ENCODE results near the gene SATB2. TPM values are rescaled to one million over a fixed set of nuclear protein-coding genes. Genes with fewer than 3 reads are reported as not detected.

Gene SATB2
- total RNA-seq, 1 donor, result 53.2 TPM

GRCh38 chr2:199261936-199262335 is 195.8 kb downstream of the SATB2 start:
- Histone ChIP-seq H3K9me3 (ENCODE audit: low read depth, low read length) (peaks cover 2% of the 10 kb centered on the region), H3K4me2 (ENCODE audit: insufficient read depth, low read length) (no peak overlapping the region), H3K36me3 (ENCODE audit: insufficient read depth, low read length) (no peaks in the 10 kb centered on the region), H3K79me2 (ENCODE audit: insufficient read depth, low read length) (no peaks in the 10 kb centered on the region), H4K20me1 (ENCODE audit: insufficient read depth, low read length) (no peaks in the 10 kb centered on the region), H3K27ac (ENCODE audit: low read depth, low read length) (no peak overlapping the region), H3K4me1 (ENCODE audit: insufficient read depth, low read length) (peaks cover 6% of the 10 kb centered on the region), H3K4me3 (ENCODE audit: insufficient read depth, low read length) (no peak overlapping the region), H3K27me3 (ENCODE audit: insufficient read depth, low read length) (no peaks in the 10 kb centered on the region), H2AFZ (ENCODE audit: low read length) (no peak overlapping the region)
- no peak for DNase-seq (ENCODE audit: insufficient read length, low spot score, missing footprints)
- TF ChIP-seq CTCF (IDR thresholded peaks at IDR 0.05; ENCODE audit: extremely low read depth, low read depth, low read length), result no peak

DNA sequence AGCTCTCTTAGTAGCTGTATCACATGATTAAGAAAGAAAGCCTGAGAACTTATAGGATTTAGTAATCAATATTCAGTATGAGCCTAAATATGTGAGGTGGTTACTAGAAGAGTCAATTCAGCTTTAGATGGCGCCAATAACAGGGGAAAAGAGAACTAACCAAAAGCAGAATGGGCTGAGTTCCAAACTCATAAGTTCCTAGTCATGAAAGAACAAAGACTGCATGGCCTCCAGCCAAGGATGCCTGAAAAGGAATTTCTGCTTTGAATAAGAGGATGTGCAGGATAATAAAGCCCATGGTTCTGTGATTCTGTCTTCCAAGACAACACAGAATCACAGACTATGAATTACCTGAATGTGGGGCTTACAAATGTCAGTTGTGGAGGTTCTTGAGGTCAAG is 196.5 kb downstream of the SATB2 start:
- peak; percentile 5 for DNase-seq (ENCODE audit: insufficient read length, low spot score, missing footprints)
- H3K27me3 ChIP-seq (ENCODE audit: insufficient read depth, low read length), result no peaks in the 10 kb centered on the region
- no peak for TF ChIP-seq CTCF (IDR thresholded peaks at IDR 0.05; ENCODE audit: extremely low read depth, low read depth, low read length)
- H3K4me1 ChIP-seq (ENCODE audit: insufficient read depth, low read length), result peaks cover 6% of the 10 kb centered on the region
- H3K9me3 ChIP-seq (ENCODE audit: low read depth, low read length), result peaks cover 2% of the 10 kb centered on the region
- H3K36me3 ChIP-seq (ENCODE audit: insufficient read depth, low read length), result no peaks in the 10 kb centered on the region
- H3K79me2 ChIP-seq (ENCODE audit: insufficient read depth, low read length), result no peaks in the 10 kb centered on the region
- H3K27ac ChIP-seq (ENCODE audit: low read depth, low read length), result no peak overlapping the region
- H4K20me1 ChIP-seq (ENCODE audit: insufficient read depth, low read length), result no peaks in the 10 kb centered on the region
- H2AFZ ChIP-seq (ENCODE audit: low read length), result no peak overlapping the region
- no peak overlapping the region for H3K4me2 ChIP-seq (ENCODE audit: insufficient read depth, low read length)
- no peak overlapping the region for H3K4me3 ChIP-seq (ENCODE audit: insufficient read depth, low read length)

- H3K4me3 ChIP-seq (ENCODE audit: insufficient read depth, low read length), result no peak overlapping the region
- H4K20me1 ChIP-seq (ENCODE audit: insufficient read depth, low read length), result no peaks in the 10 kb centered on the region
- H3K27ac ChIP-seq (ENCODE audit: low read depth, low read length), result no peak overlapping the region
- H3K4me2 ChIP-seq (ENCODE audit: insufficient read depth, low read length), result no peak overlapping the region
- H3K9me3 ChIP-seq (ENCODE audit: low read depth, low read length), result peaks cover 2% of the 10 kb centered on the region
- DNase-seq (ENCODE audit: insufficient read length, low spot score, missing footprints), result no peak
- H3K4me1 ChIP-seq (ENCODE audit: insufficient read depth, low read length), result peaks cover 6% of the 10 kb centered on the region
- H3K27me3 ChIP-seq (ENCODE audit: insufficient read depth, low read length), result no peaks in the 10 kb centered on the region
- no peaks in the 10 kb centered on the region for H3K36me3 ChIP-seq (ENCODE audit: insufficient read depth, low read length)
- no peak overlapping the region for H2AFZ ChIP-seq (ENCODE audit: low read length)
- TF ChIP-seq CTCF (IDR thresholded peaks at IDR 0.05; ENCODE audit: extremely low read depth, low read depth, low read length), result no peak
- H3K79me2 ChIP-seq (ENCODE audit: insufficient read depth, low read length), result no peaks in the 10 kb centered on the region
These were observed 198.1 kb downstream of the SATB2 start for GRCh38 chr2:199259671-199260070.

DNA sequence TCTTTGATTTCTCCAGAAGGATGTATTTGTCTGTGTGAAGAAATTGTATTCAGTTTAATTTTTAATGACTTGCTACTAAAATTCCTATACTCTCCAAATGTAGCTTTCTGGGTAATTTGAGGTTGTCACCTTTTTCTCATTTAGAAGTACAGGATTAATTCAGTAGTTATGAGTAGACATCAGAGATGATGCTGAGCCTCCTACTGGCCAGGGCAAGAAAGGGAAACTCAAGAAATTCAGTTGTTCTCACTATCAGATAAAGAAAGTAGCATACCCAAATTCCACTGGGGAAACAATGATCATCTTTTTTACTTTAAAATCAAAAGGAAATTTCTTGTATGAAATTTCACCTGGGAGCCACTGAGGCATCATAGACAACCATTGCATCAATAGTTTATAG is 199.4 kb downstream of the SATB2 start:
- Histone ChIP-seq H3K79me2 (ENCODE audit: insufficient read depth, low read length) (no peaks in the 10 kb centered on the region), H3K27ac (ENCODE audit: low read depth, low read length) (no peak overlapping the region), H4K20me1 (ENCODE audit: insufficient read depth, low read length) (no peaks in the 10 kb centered on the region), H2AFZ (ENCODE audit: low read length) (no peak overlapping the region), H3K9me3 (ENCODE audit: low read depth, low read length) (no peaks in the 10 kb centered on the region), H3K4me1 (ENCODE audit: insufficient read depth, low read length) (peaks cover 6% of the 10 kb centered on the region), H3K4me3 (ENCODE audit: insufficient read depth, low read length) (no peak overlapping the region), H3K4me2 (ENCODE audit: insufficient read depth, low read length) (no peak overlapping the region), H3K36me3 (ENCODE audit: insufficient read depth, low read length) (no peaks in the 10 kb centered on the region), H3K27me3 (ENCODE audit: insufficient read depth, low read length) (no peaks in the 10 kb centered on the region)
- DNase-seq (ENCODE audit: insufficient read length, low spot score, missing footprints), result peak; percentile 48
- peak; percentile 53 for TF ChIP-seq CTCF (IDR thresholded peaks at IDR 0.05; ENCODE audit: extremely low read depth, low read depth, low read length)

Measured in osteoblast (primary cell).